CD8-positive, alpha-beta memory T cell (primary cell): ENCODE measurements around the gene GGTA1. TPM values are rescaled to one million over a fixed set of nuclear protein-coding genes. Genes with fewer than 3 reads are reported as not detected.

ENCODE experiments used
- CTCF ChIA-PET: fragments of 350-600 bp; sonication (Branson Sonifier 250); formaldehyde crosslinking; loops from one replicate; lab custom pipeline; 2021; ENCODE audit warnings: antibody characterized with exemption; lab: Charles Lee
- POLR2A ChIA-PET: fragments of 350-600 bp; sonication (Branson Sonifier 250); formaldehyde crosslinking; loops from one replicate; lab custom pipeline; 2021; ENCODE audit warnings: antibody characterized with exemption; lab: Charles Lee
- DNase-seq, 5 donors: peaks; one replicate each; pipeline versions ENCODE4 v3.0.0 to v3.0.0-alpha.2; 2020 to 2022; ENCODE audit warnings: mixed read lengths in 1 of 5
- H3K27ac ChIP-seq: one replicate; pipeline ENCODE4 v1.7.0; 2013; ENCODE audit warnings: low read depth, mild to moderate bottlenecking, low read length, moderate library complexity
- H3K27me3 ChIP-seq: 2 replicates; pipeline ENCODE4 v1.7.0; 2013; ENCODE audit warnings: low read length, mild to moderate bottlenecking; ENCODE audit not compliant: insufficient read depth, poor library complexity, severe bottlenecking
- H3K36me3 ChIP-seq: 2 replicates; pipeline ENCODE4 v1.7.0; 2013; ENCODE audit warnings: mild to moderate bottlenecking, low read length, moderate library complexity; ENCODE audit not compliant: insufficient read depth
- H3K4me1 ChIP-seq: 2 replicates; pipeline ENCODE4 v1.7.0; 2013; ENCODE audit warnings: mild to moderate bottlenecking, low read length, moderate library complexity; ENCODE audit not compliant: insufficient read depth
- H3K4me3 ChIP-seq: 2 replicates; pipeline ENCODE4 v1.7.0; 2013; ENCODE audit warnings: mild to moderate bottlenecking, low read length
- H3K9me3 ChIP-seq: 2 replicates; pipeline ENCODE4 v1.7.0; 2013; ENCODE audit warnings: mild to moderate bottlenecking, low read length
- H3K27ac Mint-ChIP-seq, 8 donors: one replicate each; pipeline ENCODE4 v1.8.0; 2020 to 2021; ENCODE audit warnings: mixed read lengths in 8 of 8, mild to moderate bottlenecking in 6 of 8, inconsistent platforms in 3 of 8, moderate library complexity in 3 of 8
- H3K27me3 Mint-ChIP-seq, 2 donors: one replicate each; pipeline ENCODE4 v1.8.0; 2020 to 2021; ENCODE audit warnings: mixed read lengths in 2 of 2, mild to moderate bottlenecking in 1 of 2, moderate library complexity in 1 of 2
- H3K36me3 Mint-ChIP-seq, 3 donors: one replicate each; pipeline ENCODE4 v1.8.0; 2020 to 2021; ENCODE audit warnings: mixed read lengths in 3 of 3, inconsistent platforms in 1 of 3, mild to moderate bottlenecking in 1 of 3
- H3K4me1 Mint-ChIP-seq, 3 donors: one replicate each; pipeline ENCODE4 v1.8.0; 2020 to 2021; ENCODE audit warnings: mixed read lengths in 3 of 3, inconsistent platforms in 1 of 3, mild to moderate bottlenecking in 1 of 3
- H3K4me3 Mint-ChIP-seq, 7 donors: one replicate each; pipeline ENCODE4 v1.8.0; 2020 to 2021; ENCODE audit warnings: mixed read lengths in 7 of 7, mild to moderate bottlenecking in 6 of 7, moderate library complexity in 4 of 7, inconsistent platforms in 2 of 7
- H3K9me3 Mint-ChIP-seq, 5 donors: one replicate each; pipeline ENCODE4 v1.8.0; 2020 to 2022; ENCODE audit warnings: mixed read lengths in 5 of 5, mild to moderate bottlenecking in 3 of 5, moderate library complexity in 2 of 5, inconsistent platforms in 1 of 5
- polyA plus RNA-seq: library from polyadenylated mRNA; unstranded; fragments of 300-500 nt; fragmentation: Illumina TruSeq; gene quantifications from one replicate; pipeline ENCODE4 v1.2.3, GENCODE V29; 2021
- total RNA-seq, 2 experiments: library from RNA; stranded (reverse); gene quantifications; one replicate each; pipeline ENCODE4 v1.2.3, GENCODE V29; 2021

The GGTA1 gene
- total and polyA plus RNA-seq, 3 experiments from 2014 or later: not detected

GRCh38 chr9:121510766-121511550, 11.3 kb upstream of the GGTA1 start:
- H3K27ac Mint-ChIP-seq: no peak overlapping the region
- no peaks in the 10 kb centered on the region for H3K27me3 ChIP-seq
- peaks cover 0 to 2% (median 0%) of the 10 kb centered on the region in 5 donors for H3K9me3 Mint-ChIP-seq
- no peaks in the 10 kb centered on the region for H3K36me3 ChIP-seq
- peaks cover 10 to 14% of the 10 kb centered on the region in 2 donors for H3K27me3 Mint-ChIP-seq
- ChIA-PET CTCF (no interaction called here), POLR2A (no interaction called here)
- no peak for DNase-seq
- no peaks in the 10 kb centered on the region for H3K36me3 Mint-ChIP-seq
- H3K4me3 Mint-ChIP-seq: no peak overlapping the region
- H3K4me3 ChIP-seq: no peak overlapping the region
- H3K4me1 ChIP-seq: no peaks in the 10 kb centered on the region
- H3K9me3 ChIP-seq: no peaks in the 10 kb centered on the region
- no peak overlapping the region for H3K27ac ChIP-seq
- no peaks in the 10 kb centered on the region for H3K4me1 Mint-ChIP-seq

GRCh38 chr9:121509180-121509579, 9.5 kb upstream of the GGTA1 start:
- Mint-ChIP-seq H3K27ac (no peak overlapping the region), H3K36me3 (no peaks in the 10 kb centered on the region), H3K27me3 (peaks cover 10 to 16% of the 10 kb centered on the region in 2 donors), H3K4me3 (no peak overlapping the region), H3K9me3 (peaks cover 0 to 2% (median 0%) of the 10 kb centered on the region in 5 donors), H3K4me1 (no peaks in the 10 kb centered on the region)
- POLR2A ChIA-PET: no interaction called here
- Histone ChIP-seq H3K9me3 (no peaks in the 10 kb centered on the region), H3K36me3 (no peaks in the 10 kb centered on the region), H3K27ac (no peak overlapping the region), H3K4me3 (no peak overlapping the region), H3K27me3 (no peaks in the 10 kb centered on the region), H3K4me1 (no peaks in the 10 kb centered on the region)
- DNase-seq: no peak
- CTCF ChIA-PET: no interaction called here

DNA sequence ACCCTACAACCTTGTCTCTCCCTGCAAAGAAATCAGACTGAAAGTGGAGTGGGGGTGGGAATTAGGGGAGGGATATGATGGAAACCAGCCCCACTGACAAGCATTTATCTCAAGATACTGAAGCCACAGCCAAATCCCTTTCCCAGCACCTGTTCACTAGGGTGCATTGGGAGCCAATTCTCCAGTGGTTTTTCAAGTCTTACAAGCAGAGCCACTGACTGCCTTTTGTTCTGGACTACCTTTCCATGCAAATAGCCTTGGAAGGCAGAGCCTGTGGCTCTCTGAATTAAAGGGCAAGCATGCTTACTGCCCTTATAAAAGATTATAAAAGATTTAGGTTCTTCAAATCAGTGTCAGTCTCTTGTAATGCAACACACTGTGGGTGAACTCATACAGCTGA, 8.8 kb upstream of the GGTA1 start:
- ChIA-PET CTCF (interaction anchor here (0.8 kb wide), 1 partner anchor 407 kb away, joined by 3 read pairs; no protein-coding TSS in a partner anchor), POLR2A (no interaction called here)

GRCh38 chr9:121505903-121506735, 6.5 kb upstream of the GGTA1 start:
- Histone ChIP-seq H3K9me3 (no peaks in the 10 kb centered on the region), H3K4me1 (no peaks in the 10 kb centered on the region), H3K36me3 (no peaks in the 10 kb centered on the region), H3K4me3 (no peak overlapping the region), H3K27me3 (no peaks in the 10 kb centered on the region), H3K27ac (no peak overlapping the region)
- ChIA-PET POLR2A (no interaction called here), CTCF (interaction anchor here (0.9 to 1.6 kb wide), 2 partner anchors 8 to 40 kb away, joined by 3 read pairs; no protein-coding TSS in a partner anchor)
- H3K36me3 Mint-ChIP-seq: no peaks in the 10 kb centered on the region
- no peak for DNase-seq
- no peaks in the 10 kb centered on the region for H3K9me3 Mint-ChIP-seq
- H3K27me3 Mint-ChIP-seq: peaks cover 19 to 32% of the 10 kb centered on the region in 2 donors
- H3K4me1 Mint-ChIP-seq: no peaks in the 10 kb centered on the region
- no peak overlapping the region for H3K27ac Mint-ChIP-seq
- no peak overlapping the region for H3K4me3 Mint-ChIP-seq

More for the DNA sequence above, 8.8 kb upstream of the GGTA1 start:
- Histone ChIP-seq H3K27ac (no peak overlapping the region), H3K4me3 (no peak overlapping the region), H3K36me3 (no peaks in the 10 kb centered on the region), H3K4me1 (no peaks in the 10 kb centered on the region), H3K9me3 (no peaks in the 10 kb centered on the region), H3K27me3 (no peaks in the 10 kb centered on the region)
- Mint-ChIP-seq H3K36me3 (no peaks in the 10 kb centered on the region), H3K27me3 (peaks cover 14 to 20% of the 10 kb centered on the region in 2 donors), H3K27ac (no peak overlapping the region), H3K4me1 (no peaks in the 10 kb centered on the region), H3K9me3 (peaks cover 0 to 2% (median 0%) of the 10 kb centered on the region in 5 donors), H3K4me3 (no peak overlapping the region)
- no peak for DNase-seq

- Mint-ChIP-seq H3K9me3 (no peaks in the 10 kb centered on the region), H3K27ac (no peak overlapping the region), H3K4me3 (no peak overlapping the region), H3K27me3 (peaks cover 36 to 52% of the 10 kb centered on the region in 2 donors), H3K4me1 (peaks cover 14 to 15% (median 15%) of the 10 kb centered on the region in 3 donors), H3K36me3 (no peaks in the 10 kb centered on the region)
- Histone ChIP-seq H3K27ac (no peak overlapping the region), H3K9me3 (no peaks in the 10 kb centered on the region), H3K36me3 (no peaks in the 10 kb centered on the region), H3K4me1 (peaks cover 9% of the 10 kb centered on the region), H3K27me3 (peaks cover 7% of the 10 kb centered on the region), H3K4me3 (no peak overlapping the region)
- no peak for DNase-seq
- ChIA-PET POLR2A (no interaction called here), CTCF (no interaction called here)
Observed at GRCh38 chr9:121503444-121503843, 3.8 kb upstream of the GGTA1 start.

DNA sequence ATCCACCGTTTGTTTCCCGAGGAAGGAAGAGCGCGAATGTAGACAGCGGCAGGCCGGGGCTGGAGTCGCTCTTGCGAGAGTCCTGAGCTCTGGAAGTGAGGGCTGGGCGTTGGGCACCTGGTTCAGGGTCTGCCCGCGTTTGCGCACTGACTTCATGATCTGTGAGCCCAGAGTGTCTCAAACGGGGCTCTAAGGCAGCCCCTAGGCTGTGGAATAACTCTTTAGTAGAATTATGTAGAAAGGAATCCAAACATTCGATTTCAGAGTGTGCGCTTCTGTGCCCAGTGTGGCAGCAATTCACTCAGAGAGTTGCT, 478 bp upstream of the GGTA1 start:
- peaks cover 0 to 12% (median 3%) of the 10 kb centered on the region in 3 donors for H3K36me3 Mint-ChIP-seq
- CTCF ChIA-PET: interaction anchor here (1.2 kb wide), 1 partner anchor 180 kb away, joined by 3 read pairs; no protein-coding TSS in a partner anchor
- no peak overlapping the region for H3K27ac Mint-ChIP-seq
- peaks cover 13% of the 10 kb centered on the region for H3K4me1 ChIP-seq
- peaks cover 0 to 7% (median 5%) of the 10 kb centered on the region in 5 donors for H3K9me3 Mint-ChIP-seq
- no peak overlapping the region for H3K4me3 ChIP-seq
- no peak for DNase-seq
- POLR2A ChIA-PET: no interaction called here
- no peak overlapping the region for H3K27ac ChIP-seq
- peaks cover 19% of the 10 kb centered on the region for H3K27me3 ChIP-seq
- H3K36me3 ChIP-seq: no peaks in the 10 kb centered on the region
- H3K4me3 Mint-ChIP-seq: peak overlapping the region in 6 of 7 donors; percentile 58 to 71 (median 64)
- no peaks in the 10 kb centered on the region for H3K9me3 ChIP-seq
- peaks cover 19 to 23% (median 20%) of the 10 kb centered on the region in 3 donors for H3K4me1 Mint-ChIP-seq
- peaks cover 58 to 70% of the 10 kb centered on the region in 2 donors for H3K27me3 Mint-ChIP-seq

- Mint-ChIP-seq H3K27me3 (peaks cover 57 to 71% of the 10 kb centered on the region in 2 donors), H3K4me3 (peak overlapping the region; percentile 66 to 92 (median 80)), H3K4me1 (peaks cover 19 to 23% (median 20%) of the 10 kb centered on the region in 3 donors), H3K36me3 (peaks cover 0 to 12% (median 3%) of the 10 kb centered on the region in 3 donors), H3K9me3 (peaks cover 0 to 7% (median 5%) of the 10 kb centered on the region in 5 donors), H3K27ac (peak overlapping the region in 1 of 8 donors; percentile 39)
- ChIA-PET CTCF (interaction anchor here (1.2 kb wide), 1 partner anchor 179 kb away, joined by 3 read pairs; no protein-coding TSS in a partner anchor), POLR2A (no interaction called here)
- Histone ChIP-seq H3K4me1 (peaks cover 13% of the 10 kb centered on the region), H3K27me3 (peaks cover 19% of the 10 kb centered on the region), H3K9me3 (no peaks in the 10 kb centered on the region), H3K27ac (no peak overlapping the region), H3K4me3 (no peak overlapping the region), H3K36me3 (no peaks in the 10 kb centered on the region)
- DNase-seq: no peak
Observed at GRCh38 chr9:121499177-121499426, 542 bp downstream of the GGTA1 start.
